ENCODE results near the gene GJC1.
A peak's percentile ranks its signal among the peaks of the same experiment; 100 is the strongest.

Gene GJC1

DNA sequence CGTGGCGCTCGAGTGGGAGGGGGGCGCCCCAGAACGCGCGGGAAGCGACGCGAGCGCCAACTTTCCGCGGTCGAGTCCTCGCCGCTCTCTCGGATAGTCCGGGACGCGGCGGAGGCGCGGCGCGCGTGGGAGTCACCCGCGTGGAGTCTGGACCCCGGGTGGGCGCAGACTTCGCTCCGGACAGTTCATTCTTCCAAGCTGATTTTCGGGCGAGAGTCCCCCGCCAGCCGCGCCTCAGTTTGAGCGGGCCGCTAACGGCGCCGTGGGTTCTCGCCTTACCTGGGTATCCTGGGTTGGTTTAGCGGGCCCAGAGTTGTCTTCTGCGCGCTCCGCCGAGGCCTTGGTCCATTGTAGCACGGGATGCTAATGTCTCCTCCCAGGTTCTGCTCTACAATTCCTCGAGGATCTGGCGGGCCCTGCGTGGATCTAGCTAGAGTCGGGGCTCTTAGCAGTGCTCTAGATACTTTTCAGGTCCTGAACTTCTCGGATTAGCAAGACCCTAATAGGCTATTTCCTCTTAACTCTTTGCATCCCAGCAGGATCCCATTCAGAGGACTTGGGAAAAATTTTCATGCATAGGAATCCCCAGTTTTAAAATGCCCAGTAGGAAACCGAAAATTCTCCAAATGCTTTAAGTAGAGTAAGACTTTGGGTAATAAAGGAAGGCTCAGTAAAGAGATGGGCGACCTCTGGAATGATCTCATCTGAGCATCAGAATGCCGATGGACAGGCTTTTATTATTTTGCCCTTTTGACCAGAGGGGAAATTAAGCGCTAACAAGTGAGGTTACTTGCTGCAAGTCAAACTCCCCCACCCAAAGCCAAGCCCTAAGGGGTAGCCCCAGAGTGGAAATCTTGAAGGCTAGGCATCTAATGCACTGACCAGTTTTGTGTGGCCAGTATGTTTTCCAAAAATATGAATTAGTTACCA, 537 bp upstream of the GJC1 start:
- TF ChIP-seq POLR2AphosphoS5 (IDR thresholded peaks at IDR 0.05; ENCODE audit: low read depth, low read length): peak; percentile 47
- TF ChIP-seq, protein P1, sequence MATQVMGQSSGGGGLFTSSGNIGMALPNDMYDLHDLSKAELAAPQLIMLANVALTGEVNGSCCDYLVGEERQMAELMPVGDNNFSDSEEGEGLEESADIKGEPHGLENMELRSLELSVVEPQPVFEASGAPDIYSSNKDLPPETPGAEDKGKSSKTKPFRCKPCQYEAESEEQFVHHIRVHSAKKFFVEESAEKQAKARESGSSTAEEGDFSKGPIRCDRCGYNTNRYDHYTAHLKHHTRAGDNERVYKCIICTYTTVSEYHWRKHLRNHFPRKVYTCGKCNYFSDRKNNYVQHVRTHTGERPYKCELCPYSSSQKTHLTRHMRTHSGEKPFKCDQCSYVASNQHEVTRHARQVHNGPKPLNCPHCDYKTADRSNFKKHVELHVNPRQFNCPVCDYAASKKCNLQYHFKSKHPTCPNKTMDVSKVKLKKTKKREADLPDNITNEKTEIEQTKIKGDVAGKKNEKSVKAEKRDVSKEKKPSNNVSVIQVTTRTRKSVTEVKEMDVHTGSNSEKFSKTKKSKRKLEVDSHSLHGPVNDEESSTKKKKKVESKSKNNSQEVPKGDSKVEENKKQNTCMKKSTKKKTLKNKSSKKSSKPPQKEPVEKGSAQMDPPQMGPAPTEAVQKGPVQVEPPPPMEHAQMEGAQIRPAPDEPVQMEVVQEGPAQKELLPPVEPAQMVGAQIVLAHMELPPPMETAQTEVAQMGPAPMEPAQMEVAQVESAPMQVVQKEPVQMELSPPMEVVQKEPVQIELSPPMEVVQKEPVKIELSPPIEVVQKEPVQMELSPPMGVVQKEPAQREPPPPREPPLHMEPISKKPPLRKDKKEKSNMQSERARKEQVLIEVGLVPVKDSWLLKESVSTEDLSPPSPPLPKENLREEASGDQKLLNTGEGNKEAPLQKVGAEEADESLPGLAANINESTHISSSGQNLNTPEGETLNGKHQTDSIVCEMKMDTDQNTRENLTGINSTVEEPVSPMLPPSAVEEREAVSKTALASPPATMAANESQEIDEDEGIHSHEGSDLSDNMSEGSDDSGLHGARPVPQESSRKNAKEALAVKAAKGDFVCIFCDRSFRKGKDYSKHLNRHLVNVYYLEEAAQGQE (IDR thresholded peaks at IDR 0.05; ENCODE audit: insufficient read depth in 1 of 2, low read depth in 2 of 2, low read length in 2 of 2): no peak

DNA sequence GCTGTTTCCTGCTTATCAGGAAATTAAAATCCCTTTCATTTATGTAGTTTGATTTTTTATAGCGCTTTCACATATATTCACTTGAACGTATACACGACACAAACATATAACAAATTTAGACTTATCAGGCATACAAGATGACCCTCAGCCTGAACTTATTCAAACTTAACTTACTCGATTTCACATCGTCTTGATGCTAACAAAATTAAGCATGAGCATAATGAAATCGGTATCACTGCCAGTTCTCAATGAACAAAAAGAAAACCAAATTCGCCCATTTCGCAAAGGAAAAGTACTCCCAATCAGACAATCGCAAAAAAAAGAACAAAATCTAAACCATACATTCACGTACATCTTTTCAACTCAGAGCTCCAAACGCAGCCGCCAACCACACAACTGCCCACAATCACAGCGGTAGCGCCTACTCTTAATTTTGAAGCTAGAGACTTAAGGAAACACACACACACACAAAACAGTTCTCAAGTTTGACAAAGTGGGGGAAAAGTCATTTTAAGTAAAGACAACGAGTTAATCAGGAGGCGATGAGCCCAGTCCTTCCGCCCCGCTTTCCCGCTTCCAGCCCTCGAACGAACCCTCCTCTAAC, 1.1 kb downstream of the GJC1 start:
- TF ChIP-seq TAF1 (IDR thresholded peaks at IDR 0.05; ENCODE audit: borderline replicate concordance, insufficient read depth, low read length) (no peak), FOXP2 (optimal IDR thresholded peaks at IDR 0.05; ENCODE audit: borderline replicate concordance, extremely low read depth, extremely low read length, insufficient read depth) (no peak), POLR2AphosphoS5 (IDR thresholded peaks at IDR 0.05; ENCODE audit: low read depth, low read length) (no peak), SIN3A (IDR thresholded peaks at IDR 0.05; ENCODE audit: borderline replicate concordance, insufficient read depth, low read length) (peak; percentile 83; the same call in 1 of the 2 replicates)
- TF ChIP-seq, protein P1 (IDR thresholded peaks at IDR 0.05; ENCODE audit: insufficient read depth in 1 of 2, low read depth in 2 of 2, low read length in 2 of 2): no peak

DNA sequence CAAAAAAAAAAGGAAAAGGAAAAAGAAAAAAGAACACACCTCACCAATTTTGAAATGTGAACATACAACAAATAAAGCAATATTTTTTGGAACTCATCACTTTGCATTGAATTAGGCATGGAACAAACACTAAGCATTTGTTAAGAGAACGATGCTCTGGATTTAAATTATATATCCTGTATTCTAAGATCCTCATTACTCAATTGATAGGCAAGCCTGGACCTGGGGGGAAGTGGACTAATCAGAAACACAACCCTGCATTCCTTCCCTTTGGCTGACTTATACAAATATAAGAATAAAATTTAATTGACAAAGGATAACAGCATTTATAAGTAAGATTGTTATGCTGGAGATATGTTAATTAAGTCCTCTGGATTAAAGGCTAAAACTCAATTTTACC, 2.2 kb downstream of the GJC1 start:
- TF ChIP-seq, protein P1 (IDR thresholded peaks at IDR 0.05; ENCODE audit: insufficient read depth in 1 of 2, low read depth in 2 of 2, low read length in 2 of 2): no peak
- TF ChIP-seq TAF1 (IDR thresholded peaks at IDR 0.05; ENCODE audit: borderline replicate concordance, insufficient read depth, low read length): no peak
- TF ChIP-seq FOXP2 (optimal IDR thresholded peaks at IDR 0.05; ENCODE audit: borderline replicate concordance, extremely low read depth, extremely low read length, insufficient read depth): no peak
- TF ChIP-seq SIN3A (IDR thresholded peaks at IDR 0.05; ENCODE audit: borderline replicate concordance, insufficient read depth, low read length): no peak

DNA sequence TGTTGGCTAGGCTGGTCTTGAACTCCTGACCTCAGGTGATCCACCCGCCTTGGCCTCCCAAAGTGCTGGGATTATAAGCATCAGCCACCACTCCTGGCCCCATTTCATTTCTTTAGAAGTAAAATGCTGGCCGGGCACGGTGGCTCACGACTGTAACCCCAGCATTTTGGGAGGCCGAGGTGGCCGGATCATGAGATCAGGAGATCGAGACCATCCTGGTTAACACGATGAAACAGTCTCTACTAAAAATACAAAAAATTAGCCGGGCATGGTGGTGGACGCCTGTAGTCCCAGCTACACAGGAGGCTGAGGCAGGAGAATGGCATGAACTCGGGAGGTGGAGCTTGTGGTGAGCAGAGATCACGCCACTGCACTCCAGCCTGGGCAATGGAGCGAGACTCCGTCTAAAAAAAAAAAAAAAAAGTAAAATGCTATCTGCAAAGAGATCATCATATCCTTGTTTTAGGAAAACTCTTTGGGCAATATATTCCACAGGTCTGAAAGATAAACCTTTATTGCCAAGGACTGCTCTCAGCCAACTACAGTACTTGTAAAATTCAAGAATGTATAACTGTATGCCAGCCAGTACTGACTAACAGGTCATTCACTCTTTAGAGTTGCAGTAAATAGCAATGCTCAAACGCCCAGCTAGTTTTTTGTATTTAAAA, 3.8 kb downstream of the GJC1 start:
- TF ChIP-seq FOXP2 (optimal IDR thresholded peaks at IDR 0.05; ENCODE audit: borderline replicate concordance, extremely low read depth, extremely low read length, insufficient read depth) (no peak), TAF1 (IDR thresholded peaks at IDR 0.05; ENCODE audit: borderline replicate concordance, insufficient read depth, low read length) (no peak), SIN3A (IDR thresholded peaks at IDR 0.05; ENCODE audit: borderline replicate concordance, insufficient read depth, low read length) (no peak), POLR2AphosphoS5 (IDR thresholded peaks at IDR 0.05; ENCODE audit: low read depth, low read length) (no peak)
- TF ChIP-seq, protein P1 (IDR thresholded peaks at IDR 0.05; ENCODE audit: insufficient read depth in 1 of 2, low read depth in 2 of 2, low read length in 2 of 2): no peak
